Right ventricle myocardium inferior (tissue), 1 donor: Measurements from ENCODE around the gene DENND6B. TPM values are rescaled to one million over a fixed set of nuclear protein-coding genes. Genes with fewer than 3 reads are reported as not detected.
"Not testable (repeated sequence)": the region's sequence is repeated elsewhere in the genome, so short reads cannot be mapped to it uniquely, and the experiment has no call there.

Experiments
- ATAC-seq: fragments of 200-7000 bp; cut with Tn5 transposase; one replicate; pipeline ENCODE4 v1.9.1; 2020; ENCODE audit warnings: mild to moderate bottlenecking, moderate library complexity
- DNase-seq: peaks from one replicate; pipeline ENCODE4 v3.0.0; 2021; ENCODE audit errors: missing footprints
- intact Hi-C: fragments of 100-400 bp; cut with DNase I; formaldehyde crosslinking; loops from one replicate; pipeline ENCODE4 v1.11.0; 2022
- long read RNA-seq: library from polyadenylated mRNA; unstranded; transcript quantifications from one replicate; pipeline ENCODE4 v2.0.0, GENCODE V29; 2021
- total RNA-seq: library from RNA; stranded (reverse); fragmentation: NEBNext Ultra II Directional; extraction: Animal tissue kit (Norgen Biotek cat#: 25700); gene quantifications from one replicate; pipeline ENCODE4 v1.2.1, GENCODE V29; 2021
- donor health status: DM: no; HTN: yes; CAD: no; lungs with severe emphysema.

DENND6B gene, protein sequence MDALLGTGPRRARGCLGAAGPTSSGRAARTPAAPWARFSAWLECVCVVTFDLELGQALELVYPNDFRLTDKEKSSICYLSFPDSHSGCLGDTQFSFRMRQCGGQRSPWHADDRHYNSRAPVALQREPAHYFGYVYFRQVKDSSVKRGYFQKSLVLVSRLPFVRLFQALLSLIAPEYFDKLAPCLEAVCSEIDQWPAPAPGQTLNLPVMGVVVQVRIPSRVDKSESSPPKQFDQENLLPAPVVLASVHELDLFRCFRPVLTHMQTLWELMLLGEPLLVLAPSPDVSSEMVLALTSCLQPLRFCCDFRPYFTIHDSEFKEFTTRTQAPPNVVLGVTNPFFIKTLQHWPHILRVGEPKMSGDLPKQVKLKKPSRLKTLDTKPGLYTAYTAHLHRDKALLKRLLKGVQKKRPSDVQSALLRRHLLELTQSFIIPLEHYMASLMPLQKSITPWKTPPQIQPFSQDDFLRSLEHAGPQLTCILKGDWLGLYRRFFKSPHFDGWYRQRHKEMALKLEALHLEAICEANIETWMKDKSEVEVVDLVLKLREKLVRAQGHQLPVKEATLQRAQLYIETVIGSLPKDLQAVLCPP
- 1.7 TPM for total RNA-seq
- long read RNA-seq, full-length matches to known transcripts: 1 of 4 reads
- long read RNA-seq, partial matches to known transcripts: 1 of 4 reads
- long read RNA-seq, other reads (novel, unspliced or antisense): 2 of 4 reads

- DNase-seq (peak; percentile 95), ATAC-seq (peak; percentile 97)
- intact Hi-C loops: loop anchor here (1.0 to 5.0 kb wide), 4 partner anchors 15 to 51 kb away; no protein-coding TSS in a partner anchor
These were observed at the start of gene DENND6B for GRCh38 chr22:50326956-50327710. TSS of gene DENND6B (minus strand) at chr22:50327012. CDS start at chr22:50326988, 24 bp downstream.

- intact Hi-C loops: no loop called here
- ATAC-seq (no peak), DNase-seq (no peak)
These were observed 49.4 kb upstream of the DENND6B start for GRCh38 chr22:50376085-50376651.

DNA sequence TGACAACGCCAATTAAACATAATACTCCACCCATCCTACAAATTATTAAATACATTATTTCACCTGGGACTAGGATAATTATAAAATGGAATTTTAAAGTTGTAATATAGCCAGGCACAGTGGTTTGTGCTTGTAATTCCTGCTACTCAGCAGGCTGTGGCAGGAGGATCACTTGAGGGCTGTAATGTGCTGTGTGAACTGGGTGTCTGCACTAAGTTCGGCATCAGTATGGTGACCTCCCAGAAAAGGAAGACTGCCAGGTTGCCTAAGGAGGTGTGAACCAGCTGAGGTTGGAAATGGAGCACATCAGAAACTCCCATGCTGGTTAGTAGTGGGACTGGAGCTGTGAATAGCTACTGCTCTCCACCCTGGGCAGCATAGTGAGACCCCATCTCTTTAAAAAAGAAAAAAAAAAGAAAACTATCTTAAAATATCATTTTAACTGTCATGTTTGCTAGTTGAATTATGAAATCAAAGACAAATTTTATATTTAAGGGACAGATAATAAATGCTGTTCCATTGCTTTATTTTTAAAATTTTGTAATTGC, 44.4 kb upstream of the DENND6B start:
- no peak for DNase-seq
- ATAC-seq: no peak
- intact Hi-C loops: no loop called here

DNA sequence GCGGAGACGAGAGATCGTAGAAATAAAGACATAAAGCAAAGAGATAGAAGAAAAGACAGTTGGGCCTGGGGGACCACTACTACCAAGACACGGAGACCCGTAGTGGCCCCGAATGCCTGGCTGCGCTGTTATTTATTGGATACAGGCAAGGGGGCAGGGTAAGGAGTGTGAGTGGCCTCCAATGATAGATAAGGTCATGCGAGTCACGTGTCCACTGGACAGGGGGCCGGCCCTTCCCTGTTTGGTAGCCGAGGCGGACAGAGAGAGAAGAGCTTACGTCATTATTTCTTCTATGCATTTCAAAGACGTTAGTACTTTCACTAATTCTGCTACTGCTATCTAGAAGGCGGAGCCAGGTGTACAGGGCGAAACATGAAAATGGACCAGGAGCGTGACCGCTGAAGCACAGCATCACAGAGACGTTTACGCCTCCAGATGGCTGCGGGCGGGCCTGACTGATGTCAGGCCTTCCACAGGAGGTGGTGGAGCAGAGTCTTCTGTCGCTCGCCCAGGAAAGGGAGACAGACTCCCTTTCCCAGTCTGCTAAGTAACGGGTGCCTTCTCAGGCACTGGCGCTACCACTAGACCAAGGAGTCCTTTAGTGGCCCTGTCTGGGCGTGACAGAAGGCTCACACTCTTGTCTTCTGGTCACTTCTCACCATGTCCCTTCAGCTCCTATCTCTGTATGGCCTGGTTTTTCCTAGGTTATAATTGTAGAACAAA, 41.1 kb upstream of the DENND6B start:
- DNase-seq: no peak
- ATAC-seq: no peak
- intact Hi-C loops: no loop called here

DNA sequence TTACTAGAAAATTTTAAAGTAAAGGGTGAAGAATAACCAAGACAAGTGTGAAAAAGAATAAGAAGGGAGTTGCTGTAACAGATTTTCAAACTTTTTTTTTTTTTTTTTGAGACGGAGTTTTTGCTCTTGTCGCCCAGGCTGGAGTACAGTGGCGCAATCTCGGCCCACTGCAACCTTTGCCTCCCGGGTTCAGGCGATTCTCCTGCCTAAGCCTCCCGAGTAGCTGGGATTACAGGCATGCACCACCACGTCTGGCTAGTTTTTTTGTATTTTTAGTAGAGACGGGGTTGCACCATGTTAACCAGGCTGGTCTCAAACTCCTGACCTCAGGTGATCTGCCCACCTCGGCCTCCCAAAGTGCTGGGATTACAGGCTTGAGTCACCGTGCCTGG, 37.0 kb upstream of the DENND6B start:
- intact Hi-C loops, DNase-seq, ATAC-seq: not testable (repeated sequence)

DNA sequence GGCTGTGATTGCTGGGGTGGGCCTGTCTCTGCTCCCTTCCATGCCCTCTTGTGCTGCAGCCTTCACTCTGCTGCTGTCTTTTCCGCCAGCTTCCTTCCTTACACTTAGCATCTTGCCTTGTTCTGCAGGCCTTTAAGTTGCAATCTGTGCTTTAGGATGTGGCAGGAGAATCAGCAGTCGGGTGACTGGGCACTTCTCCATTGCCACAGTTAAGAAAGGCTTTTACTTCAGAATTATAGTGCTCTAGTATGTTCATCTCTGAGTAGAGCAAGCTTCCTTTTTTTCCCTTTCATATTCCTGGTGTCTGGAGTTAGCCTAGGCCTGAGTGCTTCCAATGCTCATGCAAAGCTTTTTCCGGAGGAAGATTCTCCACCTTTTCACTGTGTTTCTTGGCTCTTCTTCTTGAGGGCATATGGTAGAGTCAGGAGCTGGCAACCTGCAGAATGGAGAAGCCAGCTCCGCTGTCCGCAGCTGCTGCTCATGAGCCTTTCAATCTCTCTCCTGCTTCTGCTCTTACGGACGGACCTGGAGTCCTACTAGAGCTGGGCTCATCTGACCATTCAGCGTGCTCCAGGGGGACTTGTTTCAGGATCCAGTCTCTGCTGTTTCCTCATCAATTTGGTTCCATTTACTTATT, 36.5 kb upstream of the DENND6B start:
- ATAC-seq: no peak
- intact Hi-C loops: no loop called here
- no peak for DNase-seq

DNA sequence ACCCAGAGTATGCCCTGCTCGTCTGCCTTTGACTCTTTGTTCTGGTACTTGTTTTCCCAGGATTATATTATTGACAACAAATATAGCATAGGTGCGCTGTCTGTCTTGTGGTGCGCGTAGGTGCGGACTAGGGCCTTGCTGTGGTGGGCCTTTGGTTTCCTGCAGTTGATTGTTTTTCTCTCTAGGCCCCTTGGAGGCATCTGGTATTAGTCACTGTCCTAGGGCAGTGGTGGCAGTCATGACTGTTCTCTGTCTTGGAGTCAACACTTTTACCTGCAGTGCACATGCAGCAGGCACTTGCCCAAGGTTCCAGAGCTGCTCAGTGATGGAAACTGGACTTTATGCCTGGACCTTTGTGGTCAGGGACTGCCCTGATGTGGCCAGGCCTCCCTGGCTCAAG, 34.9 kb upstream of the DENND6B start:
- intact Hi-C loops: no loop called here
- no peak for DNase-seq
- ATAC-seq: no peak

- DNase-seq (no peak), ATAC-seq (no peak)
- intact Hi-C loops: no loop called here
These were observed 34.4 kb upstream of the DENND6B start for GRCh38 chr22:50361222-50361621.

GRCh38 chr22:50360578-50360977, 33.8 kb upstream of the DENND6B start:
- DNase-seq: no peak
- ATAC-seq: peak; percentile 75
- intact Hi-C loops: no loop called here

DNA sequence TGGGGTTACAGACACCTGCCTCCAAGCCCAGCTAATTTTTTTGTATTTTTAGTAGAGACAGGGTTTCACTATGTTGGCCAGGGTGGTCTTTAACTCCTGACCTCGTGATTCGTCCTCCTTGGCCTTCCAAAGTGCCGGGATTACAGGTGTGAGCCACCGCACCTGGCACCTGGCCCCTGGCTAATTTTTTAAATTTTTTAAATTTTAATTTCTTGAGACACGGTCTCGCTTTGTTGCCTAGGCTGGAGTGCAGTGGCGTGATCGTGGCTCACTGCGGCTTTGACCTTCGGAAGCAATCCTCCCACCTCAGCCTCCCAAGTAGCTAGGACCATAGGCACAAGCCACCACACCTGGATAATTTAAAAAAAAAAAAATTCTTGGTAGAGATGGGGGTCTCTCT, 30.9 kb upstream of the DENND6B start:
- intact Hi-C loops: no loop called here
- DNase-seq (no peak), ATAC-seq (no peak)

GRCh38 chr22:50357222-50357621, 30.4 kb upstream of the DENND6B start:
- ATAC-seq (no peak), DNase-seq (no peak)
- intact Hi-C loops: no loop called here

- ATAC-seq (no peak), DNase-seq (no peak)
- intact Hi-C loops: no loop called here
These were observed 29.4 kb upstream of the DENND6B start for GRCh38 chr22:50356186-50356585.

GRCh38 chr22:50348058-50348457, 21.2 kb upstream of the DENND6B start:
- ATAC-seq: no peak
- DNase-seq: no peak
- intact Hi-C loops: no loop called here

DNA sequence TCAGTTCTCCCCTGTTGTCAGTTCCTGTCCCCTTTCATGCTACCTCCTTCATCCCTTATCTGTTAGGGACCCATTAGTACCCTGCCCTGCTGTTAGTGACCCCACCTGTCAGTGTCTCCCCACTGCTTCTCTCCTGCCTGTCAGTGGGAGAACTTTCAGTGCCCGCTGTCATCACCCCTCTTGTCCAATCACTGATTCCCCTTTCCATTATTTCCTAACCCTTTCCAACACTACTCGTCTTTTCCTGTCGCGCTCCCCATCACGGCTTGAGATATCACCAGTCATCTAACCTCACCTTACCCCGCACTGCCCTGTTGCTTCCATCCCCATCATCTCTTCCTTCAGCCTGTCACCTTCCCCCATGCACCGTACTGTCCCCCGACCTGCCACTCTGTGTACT, 20.3 kb upstream of the DENND6B start:
- no peak for ATAC-seq
- intact Hi-C loops: no loop called here
- DNase-seq: no peak

GRCh38 chr22:50346470-50346869, 19.7 kb upstream of the DENND6B start:
- ATAC-seq (no peak), DNase-seq (no peak)
- intact Hi-C loops: no loop called here

DNA sequence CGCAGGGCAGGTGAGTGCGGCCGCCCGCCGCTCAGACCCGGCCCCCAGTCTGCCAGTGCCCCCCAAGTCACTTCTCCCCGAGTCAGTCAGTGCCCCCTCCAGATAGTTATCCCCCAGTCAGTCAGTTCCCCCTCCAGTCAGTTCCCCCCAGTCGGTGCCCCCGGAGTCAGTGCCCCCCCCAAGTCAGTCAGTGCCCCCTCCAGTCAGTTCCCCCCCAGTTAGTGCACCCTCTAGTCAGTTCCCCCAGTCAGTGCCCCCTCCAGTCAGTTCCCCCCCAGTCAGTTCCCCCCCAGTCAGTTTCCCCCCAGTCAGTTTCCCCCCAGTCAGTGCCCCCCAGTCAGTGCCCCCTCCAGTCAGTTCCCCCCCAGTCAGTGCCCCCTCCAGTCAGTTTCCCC, 16.7 kb upstream of the DENND6B start:
- intact Hi-C loops: loop anchor here (2.0 kb wide), 1 partner anchor 93 kb away; the partner anchor contains the start of gene HDAC10
- ATAC-seq (no peak), DNase-seq (no peak)

DNA sequence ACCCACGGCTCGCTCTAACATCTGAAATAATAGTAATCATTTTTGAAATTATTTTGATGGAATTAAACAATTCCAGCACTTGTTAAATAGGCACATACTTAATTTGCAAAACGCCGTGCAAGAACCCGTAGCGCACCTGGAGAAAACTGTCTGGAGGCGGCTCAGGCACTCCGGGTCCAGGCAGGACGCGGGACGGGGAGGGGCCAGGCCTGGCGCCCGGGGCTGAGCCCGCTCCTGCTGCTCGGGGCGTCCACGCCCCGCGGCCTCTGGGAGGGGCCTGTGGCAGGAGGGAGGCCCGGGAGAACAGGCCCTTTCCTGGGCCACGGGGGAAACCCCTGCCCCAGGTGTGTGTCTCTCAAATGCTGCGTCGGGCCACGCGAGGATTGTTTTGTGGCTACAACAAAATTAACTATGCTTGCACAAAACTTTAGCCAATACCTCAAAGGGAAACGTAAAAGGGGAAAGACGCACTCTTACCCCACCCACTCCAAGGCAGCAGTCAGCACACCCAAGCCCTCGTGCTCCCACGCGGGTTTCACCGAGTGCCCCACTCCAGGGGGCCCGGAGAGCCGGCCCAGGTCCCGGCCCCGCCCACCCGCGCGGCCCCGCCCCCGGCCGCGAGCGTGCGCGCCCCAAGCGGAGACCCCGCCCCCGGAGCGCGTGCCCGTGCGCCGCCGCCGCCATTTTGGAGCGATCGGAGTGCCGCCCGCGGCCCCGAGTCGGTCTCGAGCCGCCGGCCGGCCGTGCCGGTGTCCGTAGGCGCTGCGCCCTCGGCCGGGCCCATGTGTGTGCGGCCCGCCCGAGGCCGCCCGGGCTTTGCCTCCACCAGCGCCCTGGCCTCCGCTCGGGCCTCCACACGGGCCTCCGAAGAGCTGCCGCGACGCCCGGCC, 16.1 kb upstream of the DENND6B start, which contains the start of gene PPP6R2:
Gene PPP6R2, plus strand, starts transcription at position 677 of the 890 bp plus-strand sequence. CDS start 50,582 bp downstream, outside the sequence.
- DNase-seq (peak; percentile 95), ATAC-seq (peak; percentile 95)
- intact Hi-C loops: loop anchor here (1.0 to 2.0 kb wide), 3 partner anchors 16 to 92 kb away; partner anchors contain the start of genes DENND6B and HDAC10
